ENCODE data around the gene CLIP2. TPM values are rescaled to one million over a fixed set of nuclear protein-coding genes. Genes with fewer than 3 reads are reported as not detected.

Gene CLIP2
- total RNA-seq, 1 experiment from 2014 or later: 28.9 TPM

DNA sequence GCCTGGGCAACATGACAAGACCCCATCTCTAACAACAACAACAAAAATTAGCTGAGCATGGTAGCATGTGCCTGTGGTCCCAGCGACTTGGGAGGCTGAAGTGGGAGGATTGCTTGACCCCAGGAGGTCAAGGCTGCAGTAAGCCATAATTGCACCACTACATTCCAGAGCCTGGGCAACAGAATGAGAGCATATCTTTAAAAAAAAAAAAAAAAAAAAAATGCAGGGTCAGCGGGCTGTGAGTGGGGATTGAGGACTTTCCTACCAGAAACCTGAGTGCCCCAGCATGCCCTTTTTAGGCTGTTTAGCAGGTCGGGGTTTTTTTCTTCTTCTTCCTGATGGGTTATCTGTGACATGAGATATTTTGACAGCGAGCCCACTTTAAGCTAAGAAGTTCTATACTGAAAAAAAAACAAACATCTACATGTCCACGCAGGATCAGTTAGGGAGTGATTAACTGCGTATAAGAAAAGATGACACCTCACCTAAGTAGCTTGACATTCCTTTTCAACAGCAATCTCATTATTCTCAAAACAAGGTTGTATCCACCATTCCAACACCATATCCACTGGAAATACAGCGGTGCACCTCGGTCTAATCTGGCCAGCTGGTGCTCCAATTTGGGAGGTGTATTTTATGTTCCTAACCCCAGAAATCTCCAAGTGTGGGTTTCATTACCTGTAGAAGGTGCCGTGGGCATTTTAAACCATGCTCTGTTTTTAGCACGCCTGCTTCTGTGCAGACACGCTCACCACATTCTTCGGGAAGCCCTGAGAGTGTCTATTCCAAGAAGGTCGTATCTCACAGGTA lies 21.2 kb upstream of the CLIP2 start:
- TF ChIP-seq, protein P1, sequence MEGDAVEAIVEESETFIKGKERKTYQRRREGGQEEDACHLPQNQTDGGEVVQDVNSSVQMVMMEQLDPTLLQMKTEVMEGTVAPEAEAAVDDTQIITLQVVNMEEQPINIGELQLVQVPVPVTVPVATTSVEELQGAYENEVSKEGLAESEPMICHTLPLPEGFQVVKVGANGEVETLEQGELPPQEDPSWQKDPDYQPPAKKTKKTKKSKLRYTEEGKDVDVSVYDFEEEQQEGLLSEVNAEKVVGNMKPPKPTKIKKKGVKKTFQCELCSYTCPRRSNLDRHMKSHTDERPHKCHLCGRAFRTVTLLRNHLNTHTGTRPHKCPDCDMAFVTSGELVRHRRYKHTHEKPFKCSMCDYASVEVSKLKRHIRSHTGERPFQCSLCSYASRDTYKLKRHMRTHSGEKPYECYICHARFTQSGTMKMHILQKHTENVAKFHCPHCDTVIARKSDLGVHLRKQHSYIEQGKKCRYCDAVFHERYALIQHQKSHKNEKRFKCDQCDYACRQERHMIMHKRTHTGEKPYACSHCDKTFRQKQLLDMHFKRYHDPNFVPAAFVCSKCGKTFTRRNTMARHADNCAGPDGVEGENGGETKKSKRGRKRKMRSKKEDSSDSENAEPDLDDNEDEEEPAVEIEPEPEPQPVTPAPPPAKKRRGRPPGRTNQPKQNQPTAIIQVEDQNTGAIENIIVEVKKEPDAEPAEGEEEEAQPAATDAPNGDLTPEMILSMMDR (conservative IDR thresholded peaks at IDR 0.05; ENCODE audit: low read depth, low read length): no peak
- no peak for TF ChIP-seq EZH2 (IDR thresholded peaks at IDR 0.05; ENCODE audit: borderline replicate concordance, low read depth, low read length, poor library complexity, severe bottlenecking)
- ChIA-PET POLR2A (ENCODE audit: low non-redundant PET) (no interaction called here), CTCF (no interaction called here)
- Histone ChIP-seq H3K27ac (ENCODE audit: low read depth, low read length, poor library complexity, severe bottlenecking) (no peak overlapping the region), H3K27me3 (replicated peaks; ENCODE audit: insufficient read depth, low read depth, low read length, poor library complexity) (no peaks in the 10 kb centered on the region), H3K4me3 (ENCODE audit: low read depth, low read length, poor library complexity, severe bottlenecking) (no peak overlapping the region), H3K9me3 (ENCODE audit: low read depth, low read length, poor library complexity, severe bottlenecking) (no peaks in the 10 kb centered on the region), H3K4me1 (ENCODE audit: insufficient read depth, low read length, poor library complexity, severe bottlenecking) (peaks cover 8% of the 10 kb centered on the region), H3K36me3 (ENCODE audit: insufficient read depth, low read length, poor library complexity, severe bottlenecking) (no peaks in the 10 kb centered on the region)
- intact Hi-C loops (cut with micrococcal nuclease; ENCODE audit: unreplicated experiment): no loop called here
- no TSS peak for BruUV-seq (replicated peaks)
- DNase-seq (ENCODE audit: low spot score): no peak

DNA sequence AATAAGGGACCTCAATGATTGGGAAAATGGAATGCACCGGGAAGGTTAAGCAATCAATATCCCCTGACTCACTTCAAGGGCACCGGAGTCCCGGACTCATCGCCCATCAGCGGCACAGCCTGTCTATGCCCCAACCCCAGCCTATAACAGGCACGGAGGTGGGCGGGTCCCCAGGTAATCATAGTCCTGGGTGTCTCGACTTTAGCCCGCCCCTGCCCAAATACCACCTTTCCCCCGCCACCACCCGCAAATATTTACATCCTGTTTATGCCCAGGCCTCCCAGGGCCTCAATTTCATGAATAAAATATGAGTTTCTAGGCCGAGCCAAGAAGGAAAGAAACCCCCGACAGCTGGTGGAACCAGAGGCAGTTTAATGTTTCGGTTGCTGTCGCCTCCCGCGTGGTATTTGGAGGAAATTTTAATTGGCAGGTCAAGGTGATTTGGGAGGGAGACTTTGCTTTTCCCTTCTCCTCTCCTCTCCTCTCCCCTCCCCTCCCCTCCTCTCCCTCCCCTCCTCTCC lies 19.4 kb upstream of the CLIP2 start:
- ChIA-PET POLR2A (ENCODE audit: low non-redundant PET) (no interaction called here), CTCF (no interaction called here)

DNA sequence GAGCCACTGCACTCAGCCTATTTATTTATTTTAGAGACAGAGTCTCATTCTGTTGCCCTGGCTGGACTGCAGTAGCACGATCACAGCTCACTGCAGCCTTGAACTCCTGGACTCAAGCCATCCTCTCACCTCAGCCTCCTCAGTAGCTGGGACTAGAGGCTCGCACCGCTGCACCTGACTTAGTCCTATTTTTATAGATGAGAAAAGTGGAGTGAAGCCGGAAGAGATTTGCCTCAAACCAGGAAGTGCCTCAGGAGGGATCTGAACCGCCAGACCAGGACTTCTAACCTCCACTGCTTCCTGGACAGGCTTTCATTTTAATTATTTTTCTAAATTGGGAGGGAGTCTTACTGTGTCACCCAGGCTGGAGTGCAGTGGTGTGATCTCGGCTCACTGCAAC lies 17.5 kb upstream of the CLIP2 start:
- ChIA-PET CTCF (no interaction called here), POLR2A (ENCODE audit: low non-redundant PET) (no interaction called here)
- Histone ChIP-seq H3K27ac (ENCODE audit: low read depth, low read length, poor library complexity, severe bottlenecking) (peak overlapping the region; percentile 55), H3K4me3 (ENCODE audit: low read depth, low read length, poor library complexity, severe bottlenecking) (no peak overlapping the region), H3K9me3 (ENCODE audit: low read depth, low read length, poor library complexity, severe bottlenecking) (no peaks in the 10 kb centered on the region), H3K4me1 (ENCODE audit: insufficient read depth, low read length, poor library complexity, severe bottlenecking) (peaks cover 8% of the 10 kb centered on the region), H3K36me3 (ENCODE audit: insufficient read depth, low read length, poor library complexity, severe bottlenecking) (no peaks in the 10 kb centered on the region), H3K27me3 (replicated peaks; ENCODE audit: insufficient read depth, low read depth, low read length, poor library complexity) (no peaks in the 10 kb centered on the region)
- DNase-seq (ENCODE audit: low spot score): no peak
- intact Hi-C loops (cut with micrococcal nuclease; ENCODE audit: unreplicated experiment): no loop called here
- no TSS peak for BruUV-seq (replicated peaks)
- no peak for TF ChIP-seq EZH2 (IDR thresholded peaks at IDR 0.05; ENCODE audit: borderline replicate concordance, low read depth, low read length, poor library complexity, severe bottlenecking)
- TF ChIP-seq, protein P1 (conservative IDR thresholded peaks at IDR 0.05; ENCODE audit: low read depth, low read length): no peak

More for the DNA sequence above, 19.4 kb upstream of the CLIP2 start:
- peaks cover 8% of the 10 kb centered on the region for H3K4me1 ChIP-seq (ENCODE audit: insufficient read depth, low read length, poor library complexity, severe bottlenecking)
- H3K4me3 ChIP-seq (ENCODE audit: low read depth, low read length, poor library complexity, severe bottlenecking): peak overlapping the region; percentile 54
- no peaks in the 10 kb centered on the region for H3K9me3 ChIP-seq (ENCODE audit: low read depth, low read length, poor library complexity, severe bottlenecking)
- peak; percentile 93 for DNase-seq (ENCODE audit: low spot score)
- intact Hi-C loops (cut with micrococcal nuclease; ENCODE audit: unreplicated experiment): loop anchor here (1.0 kb wide), 1 partner anchor 19 kb away; the partner anchor contains the start of gene CLIP2
- BruUV-seq (replicated peaks): no TSS peak
- H3K36me3 ChIP-seq (ENCODE audit: insufficient read depth, low read length, poor library complexity, severe bottlenecking): no peaks in the 10 kb centered on the region
- TF ChIP-seq, protein P1 (conservative IDR thresholded peaks at IDR 0.05; ENCODE audit: low read depth, low read length): no peak
- TF ChIP-seq EZH2 (IDR thresholded peaks at IDR 0.05; ENCODE audit: borderline replicate concordance, low read depth, low read length, poor library complexity, severe bottlenecking): no peak
- H3K27ac ChIP-seq (ENCODE audit: low read depth, low read length, poor library complexity, severe bottlenecking): no peak overlapping the region
- no peaks in the 10 kb centered on the region for H3K27me3 ChIP-seq (replicated peaks; ENCODE audit: insufficient read depth, low read depth, low read length, poor library complexity)

Data from A673 (cell line).